ENCODE data around the gene PXK.
"Not testable (repeated sequence)": the region's sequence is repeated elsewhere in the genome, so short reads cannot be mapped to it uniquely, and the experiment has no call there.

- TF ChIP-seq CTCF (conservative IDR thresholded peaks at IDR 0.05); EZH2 (IDR thresholded peaks at IDR 0.05; ENCODE audit: low read depth): not testable (repeated sequence)
These were observed 42.2 kb upstream of the PXK start for GRCh38 chr3:58290446-58290845.
